GM23338 (cell line): ENCODE data around the gene AIM2. TPM values are rescaled to one million over a fixed set of nuclear protein-coding genes. Genes with fewer than 3 reads are reported as not detected.

Experiments used
- ATAC-seq: fragments of 200-7000 bp; cut with Tn5 transposase; 3 replicates; pipeline ENCODE4 v1.9.1; 2020
- DNase-seq: peaks from one replicate; pipeline ENCODE4 v3.0.0-alpha.2; 2015; ENCODE audit warnings: low spot score
- H2AFZ ChIP-seq: fragments of 200-600 bp; sonication (generic); 2 replicates; pipeline ENCODE4 v1.8.0; 2016; ENCODE audit warnings: antibody characterized with exemption, mild to moderate bottlenecking, moderate library complexity
- H3F3A ChIP-seq: fragments of 200-600 bp; sonication (generic); replicated peaks from 2 replicates; pipeline ENCODE4 v1.8.0; 2017; ENCODE audit warnings: antibody characterized with exemption, mixed run types, low read depth
- H3K27ac ChIP-seq: fragments of 200-600 bp; sonication (generic); 2 replicates; pipeline ENCODE4 v1.6.1; 2016; ENCODE audit warnings: low read depth
- H3K27me3 ChIP-seq: fragments of 200-600 bp; sonication (generic); 2 replicates; pipeline ENCODE4 v1.8.0; 2016; ENCODE audit warnings: mild to moderate bottlenecking, mixed run types, moderate library complexity; ENCODE audit not compliant: insufficient read depth
- H3K36me3 ChIP-seq: fragments of 200-600 bp; sonication (generic); 2 replicates; pipeline ENCODE4 v1.8.0; 2016; ENCODE audit warnings: mild to moderate bottlenecking; ENCODE audit not compliant: insufficient read depth
- H3K4me1 ChIP-seq: fragments of 200-600 bp; sonication (generic); 2 replicates; pipeline ENCODE4 v1.8.0; 2016; ENCODE audit warnings: mild to moderate bottlenecking, moderate library complexity; ENCODE audit not compliant: insufficient read depth
- H3K4me2 ChIP-seq: fragments of 200-600 bp; sonication (generic); 2 replicates; pipeline ENCODE4 v1.7.1; 2017; ENCODE audit warnings: mixed run types
- H3K4me3 ChIP-seq: fragments of 200-600 bp; sonication (generic); 2 replicates; pipeline ENCODE4 v1.6.1; 2016; ENCODE audit warnings: mixed run types
- H3K79me2 ChIP-seq: fragments of 200-600 bp; sonication (generic); replicated peaks from 2 replicates; pipeline ENCODE4 v1.8.0; 2017; ENCODE audit warnings: mild to moderate bottlenecking; ENCODE audit not compliant: insufficient read depth
- H3K9me2 ChIP-seq: fragments of 200-600 bp; sonication (generic); 2 replicates; pipeline ENCODE4 v1.8.0; 2017; ENCODE audit not compliant: insufficient read depth
- H4K20me1 ChIP-seq: fragments of 200-600 bp; sonication (generic); replicated peaks from 2 replicates; pipeline ENCODE4 v1.8.0; 2017; ENCODE audit warnings: mild to moderate bottlenecking; ENCODE audit not compliant: insufficient read depth
- H3K27ac Mint-ChIP-seq: 2 replicates; pipeline ENCODE4 v1.8.0; 2020; ENCODE audit warnings: inconsistent platforms, mild to moderate bottlenecking, moderate library complexity, mixed read lengths
- H3K27me3 Mint-ChIP-seq: 3 replicates; pipeline ENCODE4 v1.8.0; 2022; ENCODE audit warnings: low read depth, mild to moderate bottlenecking, moderate library complexity, mixed read lengths, inconsistent platforms; ENCODE audit not compliant: insufficient read depth, poor library complexity
- H3K36me3 Mint-ChIP-seq: 3 replicates; pipeline ENCODE4 v1.8.0; 2021; ENCODE audit warnings: low read depth, mild to moderate bottlenecking, inconsistent platforms, moderate library complexity, mixed read lengths
- H3K4me1 Mint-ChIP-seq: 3 replicates; pipeline ENCODE4 v1.8.0; 2020; ENCODE audit warnings: mild to moderate bottlenecking, inconsistent platforms, mixed read lengths
- H3K4me3 Mint-ChIP-seq: 3 replicates; pipeline ENCODE4 v1.8.0; 2021; ENCODE audit warnings: moderate library complexity, mild to moderate bottlenecking, inconsistent platforms, mixed read lengths
- H3K9me3 Mint-ChIP-seq: 3 replicates; pipeline ENCODE4 v1.8.0; 2020; ENCODE audit warnings: moderate library complexity, mild to moderate bottlenecking, inconsistent platforms, mixed read lengths
- CREB1 ChIP-seq: fragments of 250-450 bp; sonication (Bioruptor Pico); IDR thresholded peaks from 2 replicates; pipeline ENCODE4 v1.5.0; 2020; ENCODE audit warnings: low read depth, mild to moderate bottlenecking, moderate library complexity
- CTCF ChIP-seq, 2 experiments: fragments of 200-600 bp in 1 of 2; sonication (generic) in 1 of 2; conservative IDR thresholded peaks; 2 replicates each; pipeline versions ENCODE4 v1.5.1 to v1.6.1; 2016 to 2017; ENCODE audit warnings: antibody characterized with exemption in 2 of 2, low read depth in 2 of 2, mild to moderate bottlenecking in 2 of 2, moderate library complexity in 1 of 2
- EZH2 ChIP-seq: fragments of 200-600 bp; sonication (generic); IDR thresholded peaks from one replicate; pipeline ENCODE4 v1.8.0; 2017; ENCODE audit warnings: antibody characterized with exemption, mild to moderate bottlenecking, low read depth; ENCODE audit not compliant: unreplicated experiment
- EZH2phosphoT487 ChIP-seq: fragments of 200-600 bp; sonication (generic); IDR thresholded peaks from one replicate; pipeline ENCODE4 v1.8.1; 2018; ENCODE audit warnings: antibody characterized with exemption; ENCODE audit not compliant: unreplicated experiment
- JUNB ChIP-seq: IDR thresholded peaks from one replicate; pipeline ENCODE4 v1.6.1; 2016; ENCODE audit warnings: antibody characterized with exemption; ENCODE audit not compliant: unreplicated experiment
- NANOG ChIP-seq: IDR thresholded peaks from 2 replicates; pipeline ENCODE4 v1.6.1; 2016; ENCODE audit warnings: antibody characterized with exemption, borderline replicate concordance
- POLR2AphosphoS5 ChIP-seq: IDR thresholded peaks from 2 replicates; pipeline ENCODE4 v1.6.1; 2016; ENCODE audit warnings: antibody characterized with exemption, low read depth
- REST ChIP-seq: IDR thresholded peaks from one replicate; pipeline ENCODE4 v1.6.1; 2018; ENCODE audit warnings: antibody characterized with exemption; ENCODE audit not compliant: unreplicated experiment
- STAT1 ChIP-seq: IDR thresholded peaks from one replicate; pipeline ENCODE4 v1.6.1; 2016; ENCODE audit warnings: antibody characterized with exemption; ENCODE audit not compliant: unreplicated experiment
- ZNF114 ChIP-seq: fragments of 250-450 bp; sonication (Bioruptor Pico); IDR thresholded peaks from 2 replicates; pipeline ENCODE4 v1.5.0; 2020; ENCODE audit warnings: mild to moderate bottlenecking, moderate library complexity
- ZNF331 ChIP-seq: fragments of 250-450 bp; sonication (Bioruptor Pico); IDR thresholded peaks from 2 replicates; pipeline ENCODE4 v1.5.0; 2020; ENCODE audit warnings: low read depth, mild to moderate bottlenecking, moderate library complexity
- ZNF462 ChIP-seq: fragments of 250-450 bp; sonication (Bioruptor Pico); IDR thresholded peaks from 2 replicates; pipeline ENCODE4 v1.5.0; 2020; ENCODE audit warnings: mild to moderate bottlenecking, moderate library complexity
- polyA plus RNA-seq: library from polyadenylated mRNA; unstranded; fragments of >200 nt; fragmentation: Nextera tagmentation; extraction: Ambion mirVana; gene quantifications from 2 replicates; pipeline ENCODE4 v1.2.1, GENCODE V29; 2016
- total RNA-seq: library from RNA; depleted of rRNA; stranded (reverse); fragments of >200 nt; shearing (Covaris generic); gene quantifications from 2 replicates; pipeline ENCODE4 v1.2.3, GENCODE V29; 2014
- TF ChIP-seq, protein P1 (sequence below): IDR thresholded peaks from 2 replicates; pipeline ENCODE4 v1.6.1; 2016; ENCODE audit warnings: antibody characterized with exemption

AIM2 gene
- total and polyA plus RNA-seq, 2 experiments from 2014 or later: 1.5 to 2.5 TPM

DNA sequence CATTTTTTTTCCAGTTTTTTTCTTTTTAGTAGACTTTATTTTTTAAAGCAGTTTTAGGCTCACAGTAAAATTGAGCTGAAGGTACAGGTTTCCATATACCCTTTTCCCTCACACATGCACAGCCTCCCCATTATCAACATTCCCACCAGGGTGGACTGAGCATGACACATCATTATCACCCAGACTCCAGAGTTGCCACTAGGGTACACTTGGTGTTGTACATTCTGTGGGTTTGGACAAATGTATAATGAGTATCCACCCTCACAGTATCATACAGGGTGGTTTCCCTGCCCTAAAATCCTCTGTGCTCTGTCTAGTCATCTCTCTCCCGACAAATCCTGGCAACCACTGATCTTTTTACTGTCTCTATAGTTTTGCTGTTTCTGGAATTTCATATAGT, 3.0 kb upstream of the AIM2 start:
- Histone ChIP-seq H3K4me3 (no peak overlapping the region), H3K9me2 (no peaks in the 10 kb centered on the region)
- H3K27ac Mint-ChIP-seq: no peak overlapping the region

More for the DNA sequence above, 3.0 kb upstream of the AIM2 start:
- Histone ChIP-seq H2AFZ (no peak overlapping the region), H3K27ac (no peak overlapping the region), H3K4me1 (no peaks in the 10 kb centered on the region), H3K79me2 (no peaks in the 10 kb centered on the region), H3K27me3 (no peaks in the 10 kb centered on the region), H3F3A (no peaks in the 10 kb centered on the region), H4K20me1 (no peaks in the 10 kb centered on the region), H3K36me3 (no peaks in the 10 kb centered on the region), H3K4me2 (no peak overlapping the region)
- ATAC-seq (no peak), DNase-seq (no peak)
- Mint-ChIP-seq H3K9me3 (no peaks in the 10 kb centered on the region), H3K4me1 (no peaks in the 10 kb centered on the region), H3K36me3 (no peaks in the 10 kb centered on the region), H3K27me3 (no peaks in the 10 kb centered on the region), H3K4me3 (no peak overlapping the region)
- TF ChIP-seq POLR2AphosphoS5 (no peak), EZH2phosphoT487 (no peak), CREB1 (CRISPR knock-in tag) (no peak), STAT1 (no peak), ZNF462 (CRISPR knock-in tag) (no peak), EZH2 (no peak), CTCF (conservative IDR thresholded peaks at IDR 0.05; ENCODE audit: low read depth in 2 of 2) (no peak), NANOG (no peak), REST (no peak), ZNF114 (CRISPR knock-in tag) (no peak), ZNF331 (CRISPR knock-in tag) (no peak), JUNB (no peak)
- TF ChIP-seq, protein P1, sequence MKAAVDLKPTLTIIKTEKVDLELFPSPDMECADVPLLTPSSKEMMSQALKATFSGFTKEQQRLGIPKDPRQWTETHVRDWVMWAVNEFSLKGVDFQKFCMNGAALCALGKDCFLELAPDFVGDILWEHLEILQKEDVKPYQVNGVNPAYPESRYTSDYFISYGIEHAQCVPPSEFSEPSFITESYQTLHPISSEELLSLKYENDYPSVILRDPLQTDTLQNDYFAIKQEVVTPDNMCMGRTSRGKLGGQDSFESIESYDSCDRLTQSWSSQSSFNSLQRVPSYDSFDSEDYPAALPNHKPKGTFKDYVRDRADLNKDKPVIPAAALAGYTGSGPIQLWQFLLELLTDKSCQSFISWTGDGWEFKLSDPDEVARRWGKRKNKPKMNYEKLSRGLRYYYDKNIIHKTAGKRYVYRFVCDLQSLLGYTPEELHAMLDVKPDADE: no peak
